Mammary epithelial cell (primary cell): ENCODE results near the gene KIAA1755.

Experiments used
- CTCF ChIP-seq, 2 donors: IDR thresholded peaks in 1 of 2; conservative IDR thresholded peaks in 1 of 2; 2 replicates each; pipeline ENCODE4 v1.5.1; 2011 to 2012; ENCODE audit warnings: inconsistent platforms in 2 of 2, low read length in 2 of 2, mild to moderate bottlenecking in 2 of 2, control low read depth in 1 of 2, low read depth in 1 of 2; ENCODE audit not compliant: insufficient read depth in 1 of 2; ENCODE audit errors: extremely low read depth in 1 of 2
- EZH2 ChIP-seq: IDR thresholded peaks from 2 replicates; pipeline ENCODE4 v1.6.1; 2012; ENCODE audit warnings: low read length, inconsistent platforms, borderline replicate concordance

DNA sequence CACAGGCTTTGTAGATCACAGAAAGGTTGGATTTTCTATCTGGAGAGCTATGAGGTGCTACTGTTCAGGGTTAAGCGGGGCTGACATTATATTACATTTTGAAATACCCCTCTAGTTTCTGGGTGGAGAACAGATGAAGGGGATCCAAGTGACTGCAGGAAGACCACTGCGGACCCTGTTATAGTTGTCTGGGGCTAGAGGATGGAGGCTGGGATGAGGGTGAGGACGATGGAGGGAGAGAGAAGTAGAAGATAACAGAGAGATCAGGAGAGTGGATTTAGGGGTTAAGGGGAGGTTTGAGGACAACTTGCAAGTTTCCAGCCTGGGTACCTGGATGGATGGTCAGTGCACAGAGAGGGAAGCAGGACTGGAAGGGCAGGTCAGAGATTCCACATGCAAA lies 52.0 kb downstream of the KIAA1755 start:
- TF ChIP-seq CTCF (conservative IDR thresholded peaks at IDR 0.05 in 1 of 2, IDR thresholded peaks at IDR 0.05 in 1 of 2; ENCODE audit: extremely low read depth in 1 of 2, insufficient read depth in 1 of 2, low read depth in 1 of 2, low read length in 2 of 2) (no peak), EZH2 (no peak)
